GM19328 (cell line): ENCODE data around the gene B3GNT3.

ENCODE experiments used
- ATAC-seq: cut with Tn5 transposase; IDR thresholded peaks from one replicate; pipeline ENCODE4 v1.9.1; 2021; ENCODE audit warnings: mild to moderate bottlenecking, moderate library complexity; ENCODE audit not compliant: unreplicated experiment

The B3GNT3 gene

GRCh38 chr19:17832443-17833208 is 37.7 kb downstream of the B3GNT3 start:
- no peak for ATAC-seq

DNA sequence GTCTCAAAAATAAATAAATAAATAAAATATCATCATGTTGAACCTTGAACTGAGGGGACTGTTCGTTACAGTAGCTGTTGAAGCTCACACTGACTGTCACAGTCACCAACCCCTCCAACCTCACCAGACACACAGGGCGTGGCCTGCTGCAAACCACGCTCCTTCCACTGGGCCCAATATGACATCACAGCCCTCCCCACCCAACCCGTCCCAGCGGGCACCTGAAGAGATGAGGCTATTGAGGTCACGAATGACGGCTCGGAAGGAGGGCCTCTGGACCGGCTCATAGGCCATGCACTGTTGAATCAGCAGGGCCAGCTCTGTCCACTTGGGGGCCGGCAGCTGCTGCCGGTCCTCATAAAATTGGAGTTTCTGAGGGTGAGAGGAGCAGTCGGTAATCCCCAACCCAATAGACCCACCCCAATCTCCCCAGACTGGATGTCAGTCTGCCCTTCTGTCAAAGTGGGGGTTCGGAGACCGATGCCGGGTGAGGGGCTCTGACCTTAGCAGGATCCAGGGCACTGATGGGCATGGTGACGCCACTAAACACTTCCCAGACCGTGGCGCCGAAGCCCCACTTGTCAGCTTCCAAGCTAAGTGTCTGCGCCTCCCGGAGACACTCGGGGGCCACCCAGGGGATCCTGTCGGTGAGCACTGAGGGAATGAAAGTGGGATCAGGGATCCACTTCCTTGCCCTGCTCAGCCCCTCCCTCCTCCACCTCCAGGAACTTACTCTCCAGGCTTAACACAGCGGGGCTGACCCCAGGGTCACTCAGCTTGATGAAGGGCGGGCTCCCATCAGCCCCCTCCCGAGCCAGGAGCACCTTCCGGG is 39.6 kb downstream of the B3GNT3 start:
- ATAC-seq = no peak

DNA sequence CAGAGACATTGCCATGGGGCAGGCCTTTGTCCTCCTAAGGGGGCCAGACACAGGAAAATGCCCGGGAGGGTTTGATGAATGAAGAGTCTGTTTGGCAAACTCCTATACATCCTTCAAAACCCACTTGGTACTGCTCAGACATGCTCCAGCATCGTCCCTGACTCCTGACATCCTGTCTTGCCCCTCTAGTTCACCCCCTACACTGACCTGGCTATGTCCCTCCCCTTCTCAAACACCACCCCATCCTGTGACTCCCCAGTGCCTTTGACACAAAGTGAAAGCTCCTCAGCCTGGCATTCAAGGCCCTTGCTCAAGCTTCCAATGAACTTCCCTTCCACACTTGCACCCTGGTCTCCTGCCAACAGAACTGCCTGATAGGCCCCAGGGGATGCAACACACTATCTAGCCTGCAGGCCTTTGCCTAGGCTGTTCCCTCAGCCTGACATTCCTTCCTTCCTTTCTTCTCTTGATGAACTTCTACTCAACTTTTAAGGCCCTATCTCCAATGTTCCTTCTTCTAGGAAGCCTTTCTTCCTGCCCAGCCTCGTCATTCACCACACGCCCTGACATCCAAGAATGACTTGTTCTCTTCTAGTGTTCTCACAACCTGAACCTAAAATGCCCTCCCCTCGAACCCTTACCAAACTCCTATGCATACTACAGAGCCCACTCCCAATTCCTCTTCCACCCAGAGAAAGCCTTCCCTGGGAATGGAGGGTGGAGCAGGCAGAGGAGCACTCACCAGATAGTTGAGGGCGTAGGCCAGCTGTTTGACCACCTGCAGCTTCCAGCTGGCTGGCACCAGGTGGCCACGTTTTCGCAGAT is 40.5 kb downstream of the B3GNT3 start:
- no peak for ATAC-seq

- ATAC-seq = no peak
Measured at GRCh38 chr19:17836530-17836929, 41.6 kb downstream of the B3GNT3 start.

DNA sequence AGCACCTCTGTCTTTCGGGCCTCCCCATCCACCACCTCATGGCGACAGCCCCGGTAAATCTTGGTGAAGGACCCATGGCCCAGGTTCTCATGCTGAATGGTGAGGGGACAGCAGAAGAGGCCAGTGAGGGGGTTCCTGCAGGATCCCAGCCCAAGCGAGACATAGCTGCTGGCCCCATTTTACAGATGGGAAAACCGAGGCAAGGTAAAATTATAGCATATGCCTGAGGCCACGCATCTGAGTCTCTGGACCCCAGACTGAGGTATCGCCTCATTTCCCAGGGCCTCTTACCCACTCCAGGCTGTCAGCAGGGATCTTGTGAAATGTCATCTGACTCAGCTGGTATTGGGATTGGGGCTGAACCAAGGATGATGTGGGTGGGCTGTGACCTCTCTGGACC is 43.0 kb downstream of the B3GNT3 start:
- ATAC-seq = no peak

DNA sequence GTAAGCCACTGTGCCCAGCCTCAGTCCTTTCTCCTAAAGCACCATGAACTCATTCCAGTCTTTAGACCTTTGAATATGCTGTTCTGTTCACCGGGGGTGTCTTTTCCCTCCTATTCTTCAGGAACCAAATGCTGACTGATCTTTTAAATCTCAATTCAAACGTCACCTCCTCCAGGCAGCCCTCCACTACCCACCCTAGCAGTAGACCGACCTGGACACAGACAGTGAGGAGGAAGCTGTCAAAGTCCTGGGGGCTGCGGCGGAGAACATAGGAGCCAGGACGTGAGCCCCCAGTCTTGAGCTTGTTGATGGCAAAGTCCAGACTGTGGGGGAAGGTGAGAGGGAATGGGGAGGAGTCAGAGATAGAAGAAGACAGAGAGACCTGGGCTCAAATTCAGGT is 45.1 kb downstream of the B3GNT3 start:
- ATAC-seq = no peak

DNA sequence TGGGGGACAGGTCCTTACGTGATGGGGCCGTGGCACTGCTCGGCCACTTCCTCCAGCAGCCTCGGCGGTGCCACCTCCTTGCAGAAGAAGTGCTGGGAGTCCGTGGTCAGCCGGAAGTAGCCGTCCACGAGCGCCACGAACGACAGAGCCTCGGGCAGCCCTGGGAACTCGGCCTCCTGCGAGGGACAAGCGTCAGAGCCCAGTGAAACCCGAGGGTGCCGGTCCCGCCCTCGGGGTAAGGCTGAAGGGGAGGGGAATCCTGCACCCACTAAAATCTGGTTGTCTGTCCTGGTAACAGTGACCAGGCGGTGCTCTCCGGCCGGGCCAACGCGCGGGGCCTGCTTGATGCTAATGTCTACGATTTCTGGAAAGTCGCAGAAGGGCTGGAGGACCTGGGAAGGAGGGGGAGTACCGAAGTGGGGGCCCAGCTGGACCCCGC is 46.5 kb downstream of the B3GNT3 start:
- no peak for ATAC-seq

- ATAC-seq = no peak
Measured at GRCh38 chr19:17841810-17842662, 47.1 kb downstream of the B3GNT3 start.

GRCh38 chr19:17842663-17843291 is 47.8 kb downstream of the B3GNT3 start:
- no peak for ATAC-seq

DNA sequence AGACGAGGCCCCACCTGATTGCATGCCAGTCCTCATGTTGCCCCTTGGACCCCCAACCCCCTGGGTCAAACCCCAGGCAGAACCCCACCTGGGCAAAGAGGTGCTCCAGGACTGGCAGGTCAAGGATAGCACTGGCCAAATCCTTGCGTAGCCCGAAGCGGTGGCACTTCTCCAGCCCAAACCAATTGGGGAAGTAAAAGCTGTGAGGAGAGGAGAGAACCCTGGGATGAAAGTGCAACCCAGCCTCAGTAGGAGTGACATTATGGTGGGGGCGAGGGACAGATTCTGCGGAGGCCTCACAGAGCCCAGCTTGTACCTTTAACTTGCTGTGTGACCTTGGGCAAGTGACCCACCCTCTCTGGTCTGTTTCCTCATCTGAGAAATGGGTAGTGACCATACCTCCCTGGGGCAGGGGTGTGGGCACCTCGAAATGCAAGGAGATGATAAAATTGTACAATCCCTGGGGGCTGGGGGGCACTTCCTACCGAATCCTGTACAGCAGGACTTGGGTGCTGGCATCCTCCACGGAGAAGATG is 48.4 kb downstream of the B3GNT3 start:
- ATAC-seq = no peak

DNA sequence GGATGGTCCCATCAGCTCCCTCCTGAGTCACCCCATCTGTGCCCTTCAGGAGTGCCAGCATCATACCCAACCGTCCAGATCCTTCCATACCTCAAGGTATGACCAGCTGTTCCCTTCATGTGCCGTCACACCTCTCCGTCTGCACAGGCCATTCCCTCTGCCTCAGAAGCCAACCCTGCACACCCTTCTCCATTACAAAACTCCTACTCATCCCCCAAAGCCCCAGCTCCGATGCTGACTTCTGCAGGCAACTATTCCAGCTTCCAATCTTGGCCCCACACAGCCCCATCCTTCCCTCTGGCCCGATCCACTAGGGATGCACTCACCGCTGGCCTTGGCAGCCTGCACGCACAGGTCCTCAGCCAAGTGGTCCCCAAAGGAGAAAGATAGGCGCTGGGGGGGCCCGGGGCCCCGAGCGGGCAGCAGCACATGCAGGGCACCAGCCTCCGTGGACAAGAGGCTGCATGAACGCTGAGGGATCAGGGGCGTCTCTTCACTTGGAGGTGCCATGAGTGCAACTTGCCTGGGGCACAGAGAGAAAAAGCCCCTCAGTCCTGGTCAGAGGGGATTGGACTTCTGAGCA is 49.1 kb downstream of the B3GNT3 start:
- no peak for ATAC-seq

GRCh38 chr19:17846146-17846545 is 51.2 kb downstream of the B3GNT3 start:
- ATAC-seq = no peak

GRCh38 chr19:17847538-17848366 is 52.8 kb downstream of the B3GNT3 start, which contains the start of gene JAK3:
TSS of gene JAK3 (minus strand) at chr19:17847982. CDS start at chr19:17844417, 3,565 bp downstream.
- no peak for ATAC-seq

- ATAC-seq = no peak
Measured at GRCh38 chr19:17848595-17849292, 53.8 kb downstream of the B3GNT3 start.

- no peak for ATAC-seq
Measured at GRCh38 chr19:17854061-17854460, 59.1 kb downstream of the B3GNT3 start.

DNA sequence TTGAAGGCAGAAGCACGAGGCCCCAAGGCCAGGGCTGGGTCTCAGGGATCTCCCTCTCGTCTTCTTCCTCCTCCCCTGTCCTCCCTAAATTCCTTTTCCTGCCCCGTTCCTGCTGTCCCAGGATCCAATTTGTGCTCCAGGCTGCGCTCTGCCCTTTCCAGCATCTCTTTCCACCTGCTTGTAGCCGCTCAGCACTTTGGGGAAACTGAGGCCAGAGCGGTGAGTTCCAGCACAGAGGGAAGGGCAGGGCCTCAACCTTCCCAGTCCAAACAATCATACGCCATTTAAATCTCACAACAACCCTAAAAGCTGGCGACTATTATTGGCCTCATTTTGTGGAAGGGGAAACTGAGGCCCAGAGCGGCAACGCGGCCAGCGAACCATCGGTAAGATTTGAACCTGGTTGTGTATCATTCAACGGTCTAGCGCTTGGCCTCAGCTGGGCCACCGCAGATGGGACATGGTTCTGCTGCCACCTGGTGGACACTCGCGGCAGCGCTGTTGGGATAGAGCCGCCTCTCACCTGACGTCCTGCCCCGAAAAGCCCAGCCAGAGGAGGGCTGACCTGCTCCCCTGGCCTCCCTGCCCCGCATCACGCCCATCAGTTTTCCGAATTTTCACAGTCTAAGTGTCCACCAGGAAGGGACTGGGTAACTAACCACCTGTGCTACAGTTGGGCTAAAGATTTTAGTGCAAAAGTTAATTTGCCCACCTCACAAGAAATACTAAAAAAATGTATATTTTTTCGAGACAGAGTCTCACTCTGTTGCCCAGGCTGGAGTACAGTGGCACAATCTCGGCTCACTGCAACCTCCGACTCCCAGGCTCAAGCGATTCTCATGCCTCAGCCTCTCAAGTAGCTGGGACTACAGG is 60.6 kb downstream of the B3GNT3 start:
- no peak for ATAC-seq
